T follicular helper cell (primary cell): ENCODE measurements around the gene CAVIN2.

Experiments
- DNase-seq: peaks from one replicate; pipeline ENCODE4 v3.0.0-alpha.2; 2020; ENCODE audit warnings: low read depth
- total RNA-seq, 2 experiments: gene quantifications; one replicate each; lab custom pipeline; 2026; lab: John Stamatoyannopoulos, UW

CAVIN2 gene, protein sequence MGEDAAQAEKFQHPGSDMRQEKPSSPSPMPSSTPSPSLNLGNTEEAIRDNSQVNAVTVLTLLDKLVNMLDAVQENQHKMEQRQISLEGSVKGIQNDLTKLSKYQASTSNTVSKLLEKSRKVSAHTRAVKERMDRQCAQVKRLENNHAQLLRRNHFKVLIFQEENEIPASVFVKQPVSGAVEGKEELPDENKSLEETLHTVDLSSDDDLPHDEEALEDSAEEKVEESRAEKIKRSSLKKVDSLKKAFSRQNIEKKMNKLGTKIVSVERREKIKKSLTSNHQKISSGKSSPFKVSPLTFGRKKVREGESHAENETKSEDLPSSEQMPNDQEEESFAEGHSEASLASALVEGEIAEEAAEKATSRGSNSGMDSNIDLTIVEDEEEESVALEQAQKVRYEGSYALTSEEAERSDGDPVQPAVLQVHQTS
- 0 reads per million in 2 experiments for total RNA-seq

DNA sequence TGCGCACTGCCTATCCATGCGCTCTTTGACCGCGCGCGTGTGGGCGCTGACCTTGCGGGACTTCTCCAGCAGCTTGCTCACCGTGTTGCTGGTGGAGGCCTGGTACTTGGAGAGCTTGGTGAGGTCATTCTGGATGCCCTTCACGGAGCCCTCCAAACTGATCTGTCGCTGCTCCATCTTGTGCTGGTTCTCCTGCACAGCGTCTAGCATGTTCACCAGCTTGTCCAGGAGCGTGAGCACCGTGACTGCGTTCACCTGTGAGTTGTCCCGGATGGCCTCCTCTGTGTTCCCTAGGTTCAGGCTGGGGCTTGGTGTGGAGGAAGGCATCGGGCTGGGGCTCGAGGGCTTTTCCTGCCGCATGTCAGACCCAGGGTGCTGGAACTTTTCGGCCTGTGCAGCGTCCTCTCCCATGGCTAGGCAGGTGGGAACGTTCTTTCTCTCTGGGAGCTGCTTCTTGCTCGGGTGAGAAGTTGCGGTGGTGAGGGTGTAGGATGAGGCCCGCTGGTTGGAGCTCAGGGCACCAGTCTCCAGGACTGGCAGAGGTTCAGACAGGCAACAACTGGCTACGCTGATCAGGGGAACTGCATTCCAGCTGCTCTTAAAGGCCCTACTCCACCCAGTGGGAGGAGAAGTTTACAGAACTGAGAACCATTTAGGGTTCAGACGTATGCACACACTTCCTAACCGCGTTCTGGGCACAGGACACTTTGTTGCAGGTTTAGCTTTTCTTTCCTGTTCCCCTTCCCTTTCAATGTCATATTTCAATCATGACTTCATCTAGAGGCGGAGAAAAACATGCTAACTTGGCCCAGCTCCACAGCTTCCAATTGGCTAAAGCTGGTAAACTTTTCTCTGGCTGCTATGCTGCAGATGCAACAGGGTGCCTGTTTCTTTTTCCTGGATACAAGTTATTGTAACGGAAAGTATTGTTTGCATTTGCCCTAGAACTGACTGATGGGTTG is at the start of gene CAVIN2:
Gene CAVIN2 (minus strand): TSS at position 574 of the 962 bp plus-strand sequence. CDS start 163 bp downstream, at position 411.
- no peak for DNase-seq

DNA sequence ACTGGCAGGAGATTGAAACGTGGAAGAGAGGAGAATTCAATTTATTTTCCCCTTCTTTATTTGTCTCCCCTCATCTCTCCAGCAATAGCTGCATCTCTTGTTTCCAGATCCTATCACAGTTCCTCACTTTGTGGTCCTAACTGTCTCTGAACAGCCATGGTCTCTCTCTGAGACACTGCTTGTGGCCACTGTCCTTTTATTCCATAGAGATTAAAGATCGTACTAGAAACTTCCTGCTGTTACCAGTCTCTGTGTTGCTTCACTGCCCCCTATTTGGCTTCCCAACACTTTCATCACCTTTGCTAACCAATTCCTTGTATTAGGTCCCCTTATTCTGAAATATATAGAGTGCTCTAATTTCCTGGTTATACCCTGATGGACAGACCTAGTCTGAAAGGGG is 48.9 kb upstream of the CAVIN2 start:
- no peak for DNase-seq

DNA sequence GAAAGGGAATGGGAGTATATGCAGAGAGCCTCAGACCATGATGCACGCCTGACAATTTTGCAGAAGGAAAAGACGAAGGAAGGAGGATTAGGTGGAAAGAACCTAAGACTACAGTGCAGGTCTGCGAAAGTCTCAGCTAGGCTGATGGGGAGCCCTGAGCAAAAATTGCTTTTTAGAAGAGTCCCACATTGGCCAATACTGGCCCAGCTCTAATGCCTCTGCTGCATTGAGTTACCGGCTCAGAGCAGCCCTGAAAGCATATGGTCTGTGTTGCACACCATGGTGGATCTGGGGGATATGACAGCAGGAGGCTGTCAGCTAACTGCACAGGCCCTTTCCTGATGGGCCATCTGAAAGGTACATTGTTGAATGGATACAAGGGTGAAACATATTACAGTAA is 48.3 kb upstream of the CAVIN2 start:
- no peak for DNase-seq

DNA sequence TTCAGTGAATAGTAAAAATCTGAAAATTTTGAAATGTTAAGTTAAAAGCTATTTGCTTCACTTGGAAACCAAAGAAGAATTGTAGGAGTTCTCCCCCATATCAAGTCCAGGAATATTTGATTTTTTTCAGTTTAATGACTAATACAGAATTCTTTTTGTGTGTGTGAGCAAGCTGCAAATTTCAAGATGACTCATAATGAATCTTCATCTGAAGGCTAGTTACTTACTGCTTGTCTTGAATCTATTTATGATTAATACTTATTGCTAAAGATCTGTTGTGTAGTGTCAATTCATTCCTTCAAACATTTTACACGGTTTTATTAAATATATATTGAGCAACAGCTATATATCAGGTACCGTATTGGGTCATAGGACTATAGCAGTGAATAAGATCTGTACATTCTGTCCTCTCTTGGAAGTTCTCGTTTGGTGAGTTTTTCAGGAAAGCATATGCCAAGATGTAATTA is 47.8 kb upstream of the CAVIN2 start:
- DNase-seq: no peak

DNA sequence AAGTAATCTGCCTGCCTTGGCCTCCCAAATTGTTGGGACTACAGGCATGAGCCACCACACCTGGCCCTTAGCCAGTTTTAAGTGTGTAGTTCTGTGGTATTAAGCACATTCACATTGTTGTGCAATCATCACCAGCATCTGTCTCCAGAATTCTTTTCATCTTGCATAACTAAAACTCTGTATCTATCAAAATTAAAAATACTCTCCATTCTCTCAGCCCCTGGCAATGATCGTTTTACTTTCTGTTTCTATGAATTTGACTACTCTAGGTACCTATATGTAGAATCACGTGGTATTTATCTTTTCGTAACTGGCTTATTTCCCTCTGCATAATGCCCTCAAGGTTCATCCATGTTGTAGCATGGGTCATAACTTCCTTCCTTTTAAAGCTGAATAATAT is 45.5 kb upstream of the CAVIN2 start:
- no peak for DNase-seq

DNA sequence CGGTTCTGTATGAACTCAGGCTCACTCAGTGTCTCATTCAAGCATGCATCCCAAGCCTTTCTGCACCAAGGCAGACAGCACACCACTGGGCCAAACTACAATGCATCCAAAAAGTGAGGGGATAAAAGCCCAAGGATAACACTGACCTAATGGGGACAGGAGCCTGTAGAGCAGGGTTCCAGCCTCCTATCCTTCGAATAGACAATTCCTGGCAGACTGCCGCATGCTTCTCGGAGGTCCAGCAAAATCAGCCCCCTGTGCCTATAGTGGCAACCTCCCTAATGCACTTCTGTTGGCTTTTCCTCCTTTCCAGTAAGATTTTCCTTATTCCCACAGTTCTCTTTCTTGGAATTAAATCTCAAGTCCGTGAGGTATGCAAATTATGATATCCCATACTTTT is 44.8 kb upstream of the CAVIN2 start:
- no peak for DNase-seq

DNA sequence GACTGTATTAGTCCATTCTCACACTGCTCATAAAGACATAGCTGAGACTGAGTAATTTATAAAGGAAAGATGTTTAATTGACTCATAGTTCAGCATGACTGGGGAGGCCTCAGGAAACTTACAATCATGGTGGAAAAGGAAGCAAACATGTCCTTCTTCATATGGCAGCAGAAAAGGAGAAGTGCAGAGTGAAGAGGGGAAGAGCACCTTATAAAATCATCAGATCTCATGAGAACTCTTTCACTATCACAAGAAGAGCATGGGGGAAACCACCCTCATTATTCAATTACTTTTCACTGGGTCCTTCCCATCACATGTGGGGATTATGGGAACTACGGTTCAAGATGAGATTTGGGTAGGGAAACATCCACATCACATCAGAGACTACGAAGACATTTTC is 43.0 kb upstream of the CAVIN2 start:
- no peak for DNase-seq

DNA sequence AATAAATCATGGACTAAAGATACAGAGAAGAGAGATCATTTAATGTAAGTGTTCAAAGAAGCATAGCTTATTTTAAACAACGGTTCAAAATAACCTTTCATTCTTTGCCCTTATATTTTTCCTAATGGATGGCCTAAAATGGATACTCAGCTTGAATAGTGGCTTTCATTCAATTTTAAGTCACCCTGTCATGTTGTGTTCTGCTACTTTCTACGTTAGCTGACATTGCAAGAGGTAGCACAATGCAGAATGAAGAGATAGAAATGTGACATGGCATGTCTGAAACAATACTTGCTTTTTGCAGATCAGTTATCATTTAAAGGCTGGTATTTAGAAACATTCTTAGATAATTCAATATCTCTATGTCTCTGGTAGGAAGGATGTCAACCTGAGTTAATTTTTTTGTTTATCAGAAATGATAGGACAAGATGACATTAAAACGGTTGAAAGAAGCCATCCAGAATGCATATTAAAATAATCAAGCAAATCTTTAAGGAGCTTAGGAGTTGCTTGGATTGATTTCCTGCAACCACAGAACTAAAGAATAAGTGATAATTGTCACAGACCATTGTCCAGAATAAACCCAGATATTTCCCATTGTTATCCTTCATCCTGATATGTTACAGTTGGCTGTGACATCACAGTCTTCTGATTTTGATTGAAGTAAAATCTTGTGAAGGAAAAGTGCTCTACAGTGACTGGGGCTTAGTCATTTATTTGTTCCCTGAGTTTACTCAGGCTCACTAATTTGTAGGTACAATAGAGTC is 41.7 kb upstream of the CAVIN2 start:
- no peak for DNase-seq

DNA sequence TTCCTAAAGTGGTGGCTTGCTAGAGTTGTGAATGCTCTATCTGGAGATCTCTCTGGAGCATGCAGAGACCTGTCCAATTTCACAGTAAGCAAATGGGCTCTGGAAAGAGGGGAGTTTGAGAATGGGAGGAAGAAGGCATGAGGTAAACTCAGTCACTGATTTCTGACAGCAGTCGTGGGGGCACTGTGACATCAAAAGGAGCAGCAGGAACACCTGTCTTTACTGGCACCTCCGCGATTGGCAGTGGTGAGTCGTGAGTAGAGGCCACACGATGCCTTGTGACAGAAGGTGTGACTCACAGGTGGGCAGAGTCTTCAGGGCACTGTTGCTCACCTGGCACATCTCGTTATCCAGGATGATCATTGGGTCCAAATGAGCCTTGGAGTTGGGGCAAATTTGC is 38.8 kb upstream of the CAVIN2 start:
- no peak for DNase-seq

DNA sequence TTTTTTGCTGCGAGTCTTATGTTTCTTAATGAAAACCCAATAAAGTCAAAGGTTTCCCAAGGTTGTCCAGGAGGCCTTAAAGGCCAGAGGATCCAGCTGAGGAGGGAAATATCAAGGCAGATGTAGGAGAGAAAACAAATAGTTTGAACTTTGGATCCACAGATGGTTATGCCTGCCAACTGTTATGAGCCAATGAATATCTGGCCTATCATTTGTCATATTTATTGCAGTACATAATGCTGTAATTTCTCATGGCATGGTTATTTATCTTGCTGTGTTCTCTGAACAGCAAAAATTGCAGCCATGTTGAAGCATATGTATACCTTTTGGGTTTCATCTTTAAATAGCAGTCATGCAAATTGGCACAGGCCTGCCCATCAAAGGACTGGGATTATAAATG is 38.2 kb upstream of the CAVIN2 start:
- DNase-seq: no peak

DNA sequence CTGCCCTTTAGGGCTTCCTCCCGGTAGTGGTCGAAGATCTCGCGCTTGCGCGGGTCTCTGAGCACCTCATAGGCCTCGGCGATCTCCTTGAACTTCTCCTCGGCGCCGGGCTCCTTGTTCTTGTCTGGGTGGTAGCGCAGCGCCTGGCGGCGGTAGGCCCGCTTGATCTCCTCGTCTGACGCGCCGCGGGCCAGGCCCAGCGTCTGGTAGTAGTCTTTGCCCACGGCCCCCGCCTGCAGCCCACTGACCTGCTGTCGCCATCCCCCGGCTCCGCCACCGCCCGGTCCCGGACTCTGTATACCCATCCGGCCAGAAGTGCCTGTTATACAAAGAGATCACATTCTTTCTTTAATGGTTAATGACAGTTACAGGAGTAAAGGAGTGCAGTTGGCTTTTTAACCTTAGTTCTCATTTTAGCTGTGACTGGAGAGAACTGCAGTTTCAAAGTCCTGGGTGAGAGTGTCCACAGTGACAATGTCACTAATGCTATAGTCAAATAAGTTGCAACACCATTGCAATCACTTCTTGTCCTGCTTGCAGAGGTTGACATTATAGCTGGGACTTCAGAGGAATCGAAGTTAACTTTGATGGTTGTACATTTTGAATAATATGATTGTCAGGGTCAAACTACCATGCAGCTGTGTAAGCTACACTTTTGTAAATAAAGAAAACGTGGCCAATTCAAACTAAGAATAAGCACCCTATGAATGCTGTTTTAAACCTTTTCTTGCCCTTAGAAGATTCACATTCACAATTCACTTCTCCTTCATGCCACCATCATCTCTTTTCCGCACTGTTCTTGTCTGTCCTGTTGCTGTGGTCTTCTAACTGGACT is 35.3 kb upstream of the CAVIN2 start:
- DNase-seq: no peak

DNA sequence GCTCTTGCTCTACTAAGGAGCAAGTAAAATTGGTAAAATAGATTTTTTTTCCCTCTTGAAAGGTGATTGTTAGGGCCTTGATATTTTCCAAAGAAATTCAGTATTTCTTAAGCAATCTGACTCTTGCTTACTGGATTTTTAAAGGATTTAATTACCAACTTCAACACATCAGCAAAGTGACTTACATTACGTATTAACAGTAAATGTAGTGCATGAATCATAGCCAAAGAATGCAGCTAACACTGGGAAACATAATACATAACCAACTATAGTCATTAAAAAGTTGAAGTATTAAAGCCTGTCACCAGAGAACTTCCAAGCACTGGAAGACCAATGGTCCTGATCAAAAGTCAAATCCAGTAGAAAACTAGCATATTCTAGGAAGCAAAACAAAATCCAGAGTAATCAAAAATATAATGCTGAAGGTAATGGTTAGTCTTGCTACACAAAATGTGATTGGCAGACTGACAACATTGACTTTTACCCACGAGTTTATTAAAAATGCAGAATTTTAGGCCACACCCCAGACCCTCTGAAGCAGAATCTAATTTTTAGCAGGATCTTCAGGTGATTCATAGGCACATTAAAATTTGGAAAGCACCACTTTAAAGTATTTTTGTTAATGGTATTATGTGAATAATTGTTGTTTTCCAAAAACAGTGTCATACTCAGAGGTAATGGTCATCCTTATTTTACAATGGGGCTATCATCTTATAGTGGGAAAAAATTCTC is 31.8 kb upstream of the CAVIN2 start:
- no peak for DNase-seq

DNA sequence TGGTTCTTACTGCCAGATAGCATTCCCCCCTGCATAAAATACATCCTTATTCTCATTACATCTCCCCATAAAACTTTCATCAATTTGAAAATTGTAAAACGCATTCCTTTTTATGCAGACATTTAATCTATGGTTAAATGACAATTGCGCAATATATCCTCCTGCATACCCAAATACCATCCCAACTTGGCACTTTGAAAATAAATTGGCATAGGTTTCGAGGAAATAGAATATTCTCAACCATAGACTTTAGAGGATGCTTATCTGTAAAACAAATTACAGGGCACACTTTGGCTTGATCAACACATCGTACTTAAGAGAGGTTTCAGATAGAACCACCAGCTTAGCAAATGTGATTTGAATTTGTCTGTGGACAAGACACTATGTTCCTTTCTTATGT is 31.0 kb upstream of the CAVIN2 start:
- no peak for DNase-seq

DNA sequence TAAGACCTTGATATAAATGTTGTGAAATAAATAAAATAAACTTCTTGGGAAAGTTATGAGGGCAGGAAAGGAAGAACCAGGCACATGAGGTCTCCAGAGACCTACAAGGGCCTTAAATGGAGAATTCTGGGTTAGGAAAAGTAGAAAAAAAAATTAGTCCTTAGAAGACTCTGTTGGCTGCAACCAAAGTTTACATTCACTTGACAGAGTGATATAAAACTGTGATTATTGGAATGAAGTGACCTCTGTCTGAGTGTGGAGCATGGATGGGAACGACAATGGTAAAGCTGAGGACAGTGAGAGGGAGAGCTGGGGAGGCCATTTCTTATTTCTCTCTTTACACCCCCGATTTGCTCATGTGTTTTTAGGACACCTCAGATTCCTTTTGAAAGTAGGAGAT is 29.0 kb upstream of the CAVIN2 start:
- no peak for DNase-seq

DNA sequence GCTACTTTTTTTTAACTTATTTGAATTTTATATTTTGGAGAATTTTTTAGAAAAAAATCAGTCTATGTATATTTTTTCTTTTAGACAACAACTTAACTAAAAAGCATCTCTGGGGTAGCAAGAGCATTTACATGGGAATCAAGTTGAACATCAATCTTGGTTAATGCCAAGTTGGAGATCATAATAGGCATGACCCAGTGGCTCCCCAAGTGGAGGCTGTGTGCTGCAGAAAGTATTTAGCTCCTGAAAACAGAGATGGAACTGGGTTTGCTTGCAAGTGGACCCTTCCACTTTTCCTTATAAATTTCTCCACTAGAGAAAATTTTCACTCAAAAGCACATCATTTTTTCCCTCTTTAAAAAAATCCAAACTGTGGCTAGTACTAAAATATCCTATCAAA is 23.9 kb upstream of the CAVIN2 start:
- no peak for DNase-seq

DNA sequence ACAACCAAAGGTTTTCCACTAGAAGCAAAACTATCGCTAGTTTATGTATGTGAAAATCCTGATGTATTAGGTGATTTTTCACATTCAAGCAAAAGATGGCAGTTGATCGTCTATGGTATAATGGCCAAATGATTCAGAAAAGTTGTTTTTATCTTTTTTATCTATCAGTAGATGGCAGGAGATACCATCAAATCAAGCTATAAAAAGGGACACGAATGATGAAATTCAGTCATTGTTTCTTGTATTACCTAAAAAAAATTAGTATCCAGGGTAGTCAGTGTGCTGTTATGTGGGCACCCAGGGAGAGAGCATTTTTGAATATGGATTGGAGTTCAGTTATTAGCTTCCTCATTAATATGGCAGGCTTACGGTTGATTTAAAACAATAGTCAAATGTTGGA is 22.9 kb upstream of the CAVIN2 start:
- no peak for DNase-seq

DNA sequence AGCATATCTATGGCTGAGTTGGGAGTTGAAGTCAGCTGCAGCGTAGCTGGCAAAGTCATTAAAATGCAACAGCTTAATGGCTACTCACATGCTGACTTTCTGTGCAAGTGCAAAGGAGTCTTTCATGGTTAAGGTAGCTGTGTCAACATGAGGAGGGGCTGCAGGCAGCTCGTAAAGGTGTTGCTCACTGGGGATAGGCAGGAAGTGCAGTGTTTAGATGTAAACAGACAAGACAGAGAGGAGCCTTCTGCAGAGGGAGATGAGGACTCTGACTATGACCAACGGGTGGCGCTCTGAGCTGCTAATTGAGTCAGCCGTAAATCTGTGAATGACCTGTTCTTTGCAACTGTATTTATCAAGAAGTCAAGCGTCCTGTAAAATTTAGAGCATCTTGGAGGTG is 22.3 kb upstream of the CAVIN2 start:
- DNase-seq: no peak

DNA sequence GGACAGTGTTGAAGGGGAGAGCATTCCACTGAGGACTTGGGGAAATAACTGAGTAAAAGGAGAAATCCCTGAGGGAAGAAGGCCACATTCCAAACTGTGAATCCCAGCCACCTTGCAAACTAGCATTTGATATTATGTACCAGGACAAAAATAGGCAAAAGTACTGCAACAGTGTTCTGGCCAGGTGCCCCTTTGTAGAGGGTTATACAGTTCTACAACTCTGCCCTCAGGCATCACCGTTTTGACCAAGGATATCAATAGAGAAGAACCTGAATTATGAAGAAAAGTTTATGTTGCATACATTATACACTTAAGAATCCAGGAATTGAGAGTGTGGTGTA is 20.6 kb upstream of the CAVIN2 start:
- DNase-seq: no peak

DNA sequence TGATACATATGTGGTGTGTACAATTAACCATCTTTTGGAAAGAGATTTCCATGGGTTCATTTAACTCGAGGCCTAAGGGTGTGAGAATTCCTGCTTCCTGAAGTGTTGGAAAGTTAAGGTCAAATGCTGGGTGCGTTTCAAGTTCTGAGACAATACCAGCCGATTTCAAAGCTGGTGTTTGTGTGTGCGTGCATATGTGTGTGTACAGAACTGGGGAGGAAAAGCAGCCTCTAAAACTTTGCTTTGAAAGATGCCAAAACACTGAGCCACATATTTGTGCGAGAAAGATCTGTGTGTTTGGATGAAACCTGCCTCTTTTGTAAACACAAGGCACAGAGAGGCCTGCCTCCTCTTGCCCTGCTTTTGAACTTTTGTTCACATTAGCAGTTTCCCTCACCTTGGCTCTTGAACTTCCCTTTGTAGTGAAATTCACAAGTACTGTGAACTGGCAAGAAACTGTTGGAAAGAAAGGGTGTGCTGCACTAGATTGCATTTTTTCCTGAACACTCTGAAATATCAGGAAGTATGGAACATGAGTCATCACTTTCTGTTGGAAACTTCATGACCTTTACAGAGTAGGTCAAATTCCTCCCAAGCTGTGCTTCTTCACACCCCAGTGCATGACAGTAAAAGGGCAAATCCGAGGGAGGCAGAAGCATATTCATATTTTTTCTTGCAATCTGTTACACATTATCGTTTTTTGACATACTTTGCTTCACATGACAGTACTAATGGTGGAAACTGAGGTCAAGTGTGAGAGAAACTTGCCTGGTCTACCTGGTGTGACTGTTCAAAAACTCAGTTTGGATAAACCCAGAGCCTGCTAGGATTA is 20.0 kb upstream of the CAVIN2 start:
- no peak for DNase-seq

DNA sequence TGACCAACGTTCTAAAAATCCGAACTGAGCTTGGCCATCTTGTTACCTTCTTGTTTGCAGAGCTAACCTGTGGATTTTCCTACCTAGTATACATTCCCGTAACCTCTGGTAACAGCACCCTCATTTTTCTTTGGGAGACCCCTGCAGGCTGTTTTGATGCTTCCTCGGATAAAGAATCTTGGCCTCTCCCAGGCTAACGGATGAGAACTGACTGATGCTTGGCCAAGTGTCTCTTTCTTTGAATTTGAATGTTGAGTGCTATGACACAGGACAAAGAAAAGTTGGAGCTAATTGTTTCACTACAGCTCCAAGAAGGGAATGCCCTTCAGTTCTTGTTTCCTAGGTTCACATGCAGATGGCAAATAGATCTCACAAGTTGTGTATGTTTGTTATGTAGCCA is 19.3 kb upstream of the CAVIN2 start:
- no peak for DNase-seq
